HCT116 (cell line): ENCODE measurements around the gene MRPL20. TPM values are rescaled to one million over a fixed set of nuclear protein-coding genes. Genes with fewer than 3 reads are reported as not detected.

Experiments
- ATAC-seq: fragments of 200-7000 bp; cut with Tn5 transposase; 2 replicates; pipeline ENCODE4 v1.9.1; 2020; ENCODE audit warnings: mild to moderate bottlenecking, moderate library complexity
- BruUV-seq: library from RNA; stranded (reverse); fragments of 400-500 nt; replicated peaks from 2 replicates; lab custom pipeline; 2021; lab: Mats Ljungman, UMichigan
- CTCF ChIA-PET: fragments of 300-600 bp; sonication (Branson Sonifier 250); formaldehyde crosslinking; loops from one replicate; lab custom pipeline; 2021; ENCODE audit warnings: antibody characterized with exemption; lab: Charles Lee
- POLR2A ChIA-PET: fragments of 300-600, 350-600 bp; sonication (Branson Sonifier 250); formaldehyde crosslinking; loops from one replicate; lab custom pipeline; 2021; ENCODE audit warnings: antibody characterized with exemption; lab: Charles Lee
- RAD21 ChIA-PET, 2 experiments: fragments of 300-600 bp; sonication (Branson Sonifier 250); formaldehyde crosslinking; loops; one replicate each; lab custom pipeline; 2023; ENCODE audit warnings: low total read pairs in 2 of 2; ENCODE audit not compliant: uncharacterized antibody in 2 of 2, unreplicated experiment in 2 of 2, low non-redundant PET in 1 of 2; lab: Charles Lee
- DNase-seq: peaks from one replicate; pipeline ENCODE4 v3.0.0-alpha.2; 2010; ENCODE audit warnings: low read depth, low spot score
- H2AFZ ChIP-seq: fragments of 200-600 bp; shearing (Covaris generic), sonication (generic); 2 replicates; pipeline ENCODE4 v1.6.1; 2017; ENCODE audit warnings: low read depth, mixed run types, mixed read lengths, antibody characterized with exemption, low read length; ENCODE audit not compliant: poor library complexity, severe bottlenecking
- H3K27ac ChIP-seq: 2 replicates; pipeline ENCODE4 v1.5.1; 2012; ENCODE audit warnings: low read depth, low read length
- H3K27me3 ChIP-seq: fragments of 200-600 bp; sonication (generic); 2 replicates; pipeline ENCODE4 v1.6.1; 2016; ENCODE audit warnings: mixed run types, low read length, mixed read lengths; ENCODE audit not compliant: insufficient read depth
- H3K36me3 ChIP-seq, 2 experiments: fragments of 200-500 bp in 1 of 2; fragments of 200-600 bp in 1 of 2; sonication (Bioruptor generic) in 1 of 2; sonication (generic) in 1 of 2; 2 replicates each; pipeline versions ENCODE4 v1.5.1 to v1.6.1; 2014 to 2016; ENCODE audit warnings: low read length in 2 of 2, inconsistent platforms in 1 of 2, mixed read lengths in 1 of 2, mixed run types in 1 of 2; ENCODE audit not compliant: insufficient read depth in 2 of 2, control insufficient read depth in 1 of 2
- H3K4me1 ChIP-seq, 2 experiments: fragments of 200-600 bp in 1 of 2; sonication (generic) in 1 of 2; 2 replicates each; pipeline versions ENCODE4 v1.5.1 to v1.6.1; 2012 to 2017; ENCODE audit warnings: low read length in 2 of 2, inconsistent platforms in 1 of 2, mild to moderate bottlenecking in 1 of 2, mixed read lengths in 1 of 2, mixed run types in 1 of 2, moderate library complexity in 1 of 2; ENCODE audit not compliant: insufficient read depth in 2 of 2, control insufficient read depth in 1 of 2
- H3K4me2 ChIP-seq: fragments of 200-600 bp; sonication (generic); 2 replicates; pipeline ENCODE4 v1.6.1; 2017; ENCODE audit warnings: mixed run types, low read length, mixed read lengths
- H3K4me3 ChIP-seq, 2 experiments: fragments of 200-600 bp in 1 of 2; sonication (generic) in 1 of 2; replicated peaks in 1 of 2; 2 replicates each; pipeline ENCODE4 v1.5.1; 2011 to 2016; ENCODE audit warnings: low read length in 2 of 2, control low read depth in 1 of 2, low read depth in 1 of 2, mild to moderate bottlenecking in 1 of 2, mixed read lengths in 1 of 2, mixed run types in 1 of 2
- H3K79me2 ChIP-seq: fragments of 200-600 bp; sonication (generic); 2 replicates; pipeline ENCODE4 v1.6.1; 2017; ENCODE audit warnings: mild to moderate bottlenecking, mixed run types, low read length, moderate library complexity, mixed read lengths; ENCODE audit not compliant: insufficient read depth
- H3K9ac ChIP-seq: fragments of 200-600 bp; sonication (generic); 2 replicates; pipeline ENCODE4 v1.6.1; 2016; ENCODE audit warnings: low read length, mixed read lengths
- H3K9me2 ChIP-seq: fragments of 200-600 bp; sonication (generic), shearing (Covaris generic); 2 replicates; pipeline ENCODE4 v1.6.1; 2017; ENCODE audit warnings: mixed run types, mild to moderate bottlenecking, moderate library complexity; ENCODE audit not compliant: insufficient read depth
- H3K9me3 ChIP-seq, 2 experiments: fragments of 200-500 bp in 1 of 2; fragments of 200-600 bp in 1 of 2; sonication (Bioruptor generic) in 1 of 2; sonication (generic) in 1 of 2; 2 replicates each; pipeline ENCODE4 v1.6.1; 2014 to 2017; ENCODE audit warnings: low read length in 2 of 2, mixed read lengths in 2 of 2, inconsistent platforms in 1 of 2, low read depth in 1 of 2, mild to moderate bottlenecking in 1 of 2, mixed run types in 1 of 2, moderate library complexity in 1 of 2; ENCODE audit not compliant: control insufficient read depth in 1 of 2, insufficient read depth in 1 of 2
- H4K20me1 ChIP-seq: fragments of 200-600 bp; sonication (generic), shearing (Covaris generic); 2 replicates; pipeline ENCODE4 v1.6.1; 2017; ENCODE audit warnings: mixed run types, mild to moderate bottlenecking, moderate library complexity; ENCODE audit not compliant: insufficient read depth
- CEBPB ChIP-seq: IDR thresholded peaks from 2 replicates; pipeline ENCODE4 v1.6.1; 2012; ENCODE audit warnings: low read depth
- EGR1 ChIP-seq: IDR thresholded peaks from 2 replicates; pipeline ENCODE4 v1.6.1; 2012; ENCODE audit warnings: low read depth
- ELF1 ChIP-seq: IDR thresholded peaks from 2 replicates; pipeline ENCODE4 v1.6.1; 2012; ENCODE audit warnings: low read depth, borderline replicate concordance
- EZH2 ChIP-seq: fragments of 200-600 bp; sonication (generic); IDR thresholded peaks from 2 replicates; pipeline ENCODE4 v1.6.1; 2017; ENCODE audit warnings: antibody characterized with exemption, mixed run types
- EZH2phosphoT487 ChIP-seq: fragments of 200-600 bp; IDR thresholded peaks from 2 replicates; pipeline ENCODE4 v1.6.1; 2018; ENCODE audit warnings: antibody characterized with exemption, borderline replicate concordance
- FOSL1 ChIP-seq: IDR thresholded peaks from 2 replicates; pipeline ENCODE4 v1.6.1; 2012; ENCODE audit warnings: low read depth
- JUND ChIP-seq: IDR thresholded peaks from 2 replicates; pipeline ENCODE4 v1.6.1; 2012
- POLR2A ChIP-seq: IDR thresholded peaks from 2 replicates; pipeline ENCODE4 v1.7.0; 2011; ENCODE audit warnings: borderline replicate concordance; ENCODE audit not compliant: insufficient read depth, insufficient read length; ENCODE audit errors: extremely low read depth
- POLR2AphosphoS5 ChIP-seq: IDR thresholded peaks from 2 replicates; pipeline ENCODE4 v1.6.1; 2011; ENCODE audit warnings: mild to moderate bottlenecking, low read depth, low read length, moderate library complexity
- RAD21 ChIP-seq: IDR thresholded peaks from 2 replicates; pipeline ENCODE4 v1.6.1; 2012; ENCODE audit warnings: low read depth, mild to moderate bottlenecking
- SIN3A ChIP-seq: IDR thresholded peaks from 2 replicates; pipeline ENCODE4 v1.6.1; 2012; ENCODE audit warnings: low read depth
- SP1 ChIP-seq: IDR thresholded peaks from 2 replicates; pipeline ENCODE4 v1.6.1; 2012; ENCODE audit warnings: low read depth
- SRF ChIP-seq: IDR thresholded peaks from 2 replicates; pipeline ENCODE4 v1.6.1; 2012; ENCODE audit warnings: low read depth
- TCF7L2 ChIP-seq: IDR thresholded peaks from 2 replicates; pipeline ENCODE4 v1.7.0; 2011; ENCODE audit warnings: borderline replicate concordance, inconsistent platforms; ENCODE audit not compliant: insufficient read depth, insufficient read length; ENCODE audit errors: extremely low read depth
- YY1 ChIP-seq: IDR thresholded peaks from 2 replicates; pipeline ENCODE4 v1.6.1; 2011; ENCODE audit warnings: low read length, low read depth, moderate library complexity, mild to moderate bottlenecking; ENCODE audit not compliant: insufficient replicate concordance; ENCODE audit errors: extremely low read depth
- ZFX ChIP-seq: fragments of 450-650 bp; IDR thresholded peaks from 2 replicates; pipeline ENCODE4 v1.6.1; 2017
- ZNF274 ChIP-seq: fragments of 200-500 bp; sonication (Bioruptor generic); IDR thresholded peaks from 2 replicates; pipeline ENCODE4 v1.6.1; 2014; ENCODE audit warnings: mild to moderate bottlenecking, low read depth, low read length, inconsistent platforms
- intact Hi-C: fragments of 100-400 bp; cut with micrococcal nuclease; formaldehyde crosslinking; loops from 2 replicates; pipeline ENCODE4 v1.10.0; 2022
- total RNA-seq: library from RNA; stranded (reverse); gene quantifications from one replicate; pipeline ENCODE4 v1.2.1, GENCODE V29; 2021; ENCODE audit not compliant: unreplicated experiment
- TF ChIP-seq, protein P1 (sequence below), 3 experiments: fragments of 200-600 bp in 1 of 3; sonication (generic) in 1 of 3; IDR thresholded peaks in 2 of 3; conservative IDR thresholded peaks in 1 of 3; 2 replicates each; pipeline ENCODE4 v1.5.1; 2012 to 2017; ENCODE audit warnings: low read depth in 2 of 3, low read length in 2 of 3, antibody characterized with exemption in 1 of 3, borderline replicate concordance in 1 of 3, control low read depth in 1 of 3, mild to moderate bottlenecking in 1 of 3, mixed read lengths in 1 of 3, mixed run types in 1 of 3, moderate library complexity in 1 of 3; ENCODE audit not compliant: insufficient read depth in 1 of 3
- TF ChIP-seq, protein P2 (sequence below): IDR thresholded peaks from 2 replicates; pipeline ENCODE4 v1.6.1; 2012
- TF ChIP-seq, protein P3 (sequence below): IDR thresholded peaks from 2 replicates; pipeline ENCODE4 v1.6.1; 2012; ENCODE audit warnings: low read depth

The MRPL20 gene
- total RNA-seq, 1 experiment from 2014 or later = 131 TPM

DNA sequence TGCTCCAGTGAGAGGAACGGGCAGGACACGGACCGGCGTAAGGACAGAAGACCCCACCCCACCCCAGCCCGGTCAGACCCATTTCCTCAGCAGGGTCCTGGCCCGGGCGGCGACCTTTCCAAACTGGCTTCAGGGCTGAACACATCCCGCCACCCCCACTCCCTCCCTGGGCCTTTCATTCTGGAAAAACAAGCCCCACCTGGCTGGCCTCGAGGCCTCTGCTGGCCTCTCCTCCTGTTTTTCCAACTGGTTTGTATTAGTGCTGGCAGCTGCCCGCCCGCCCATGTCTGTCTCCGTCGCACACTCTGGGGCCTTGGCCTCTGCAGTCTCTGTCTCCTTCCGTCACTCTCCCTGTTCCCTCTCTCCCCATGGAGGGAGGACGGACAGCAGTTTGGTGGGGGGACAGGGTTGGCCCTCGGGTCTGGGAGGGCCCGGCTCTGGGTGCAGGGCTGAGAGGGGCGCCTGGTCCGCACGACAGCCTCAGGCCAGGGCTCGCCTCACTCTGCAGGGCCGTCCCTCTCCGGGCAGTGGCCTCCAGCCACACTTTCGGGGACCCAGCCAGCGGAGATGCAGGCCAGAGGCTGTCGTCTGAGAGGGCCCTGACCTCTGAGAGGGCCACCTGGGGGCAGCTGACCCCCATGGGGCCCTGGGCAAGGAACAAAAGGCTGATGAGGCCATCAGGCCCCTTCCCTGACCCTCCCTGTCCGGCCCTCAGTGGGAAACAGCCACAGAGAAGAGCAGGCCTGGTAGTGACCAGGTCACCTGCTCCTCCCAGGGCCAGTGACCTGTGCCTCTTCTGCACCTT, 47.2 kb downstream of the MRPL20 start:
- BruUV-seq = no TSS peak
- peak overlapping the region; percentile 49 for H3K27ac ChIP-seq
- no peaks in the 10 kb centered on the region for H3K36me3 ChIP-seq
- TF ChIP-seq EZH2phosphoT487 (no peak), ELF1 (no peak), SRF (no peak), POLR2A (no peak), CEBPB (no peak), FOSL1 (no peak), ZFX (no peak), POLR2AphosphoS5 (no peak), TCF7L2 (no peak), SIN3A (no peak), EGR1 (no peak), YY1 (no peak), ZNF274 (no peak), RAD21 (no peak), JUND (no peak), EZH2 (no peak), SP1 (no peak)
- TF ChIP-seq, protein P1, sequence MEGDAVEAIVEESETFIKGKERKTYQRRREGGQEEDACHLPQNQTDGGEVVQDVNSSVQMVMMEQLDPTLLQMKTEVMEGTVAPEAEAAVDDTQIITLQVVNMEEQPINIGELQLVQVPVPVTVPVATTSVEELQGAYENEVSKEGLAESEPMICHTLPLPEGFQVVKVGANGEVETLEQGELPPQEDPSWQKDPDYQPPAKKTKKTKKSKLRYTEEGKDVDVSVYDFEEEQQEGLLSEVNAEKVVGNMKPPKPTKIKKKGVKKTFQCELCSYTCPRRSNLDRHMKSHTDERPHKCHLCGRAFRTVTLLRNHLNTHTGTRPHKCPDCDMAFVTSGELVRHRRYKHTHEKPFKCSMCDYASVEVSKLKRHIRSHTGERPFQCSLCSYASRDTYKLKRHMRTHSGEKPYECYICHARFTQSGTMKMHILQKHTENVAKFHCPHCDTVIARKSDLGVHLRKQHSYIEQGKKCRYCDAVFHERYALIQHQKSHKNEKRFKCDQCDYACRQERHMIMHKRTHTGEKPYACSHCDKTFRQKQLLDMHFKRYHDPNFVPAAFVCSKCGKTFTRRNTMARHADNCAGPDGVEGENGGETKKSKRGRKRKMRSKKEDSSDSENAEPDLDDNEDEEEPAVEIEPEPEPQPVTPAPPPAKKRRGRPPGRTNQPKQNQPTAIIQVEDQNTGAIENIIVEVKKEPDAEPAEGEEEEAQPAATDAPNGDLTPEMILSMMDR (IDR thresholded peaks at IDR 0.05 in 2 of 3, conservative IDR thresholded peaks at IDR 0.05 in 1 of 3; ENCODE audit: borderline replicate concordance in 1 of 3, insufficient read depth in 1 of 3, low read depth in 2 of 3, low read length in 2 of 3) = no peak
- TF ChIP-seq, protein P2, sequence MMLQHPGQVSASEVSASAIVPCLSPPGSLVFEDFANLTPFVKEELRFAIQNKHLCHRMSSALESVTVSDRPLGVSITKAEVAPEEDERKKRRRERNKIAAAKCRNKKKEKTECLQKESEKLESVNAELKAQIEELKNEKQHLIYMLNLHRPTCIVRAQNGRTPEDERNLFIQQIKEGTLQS = no peak
- TF ChIP-seq, protein P3, sequence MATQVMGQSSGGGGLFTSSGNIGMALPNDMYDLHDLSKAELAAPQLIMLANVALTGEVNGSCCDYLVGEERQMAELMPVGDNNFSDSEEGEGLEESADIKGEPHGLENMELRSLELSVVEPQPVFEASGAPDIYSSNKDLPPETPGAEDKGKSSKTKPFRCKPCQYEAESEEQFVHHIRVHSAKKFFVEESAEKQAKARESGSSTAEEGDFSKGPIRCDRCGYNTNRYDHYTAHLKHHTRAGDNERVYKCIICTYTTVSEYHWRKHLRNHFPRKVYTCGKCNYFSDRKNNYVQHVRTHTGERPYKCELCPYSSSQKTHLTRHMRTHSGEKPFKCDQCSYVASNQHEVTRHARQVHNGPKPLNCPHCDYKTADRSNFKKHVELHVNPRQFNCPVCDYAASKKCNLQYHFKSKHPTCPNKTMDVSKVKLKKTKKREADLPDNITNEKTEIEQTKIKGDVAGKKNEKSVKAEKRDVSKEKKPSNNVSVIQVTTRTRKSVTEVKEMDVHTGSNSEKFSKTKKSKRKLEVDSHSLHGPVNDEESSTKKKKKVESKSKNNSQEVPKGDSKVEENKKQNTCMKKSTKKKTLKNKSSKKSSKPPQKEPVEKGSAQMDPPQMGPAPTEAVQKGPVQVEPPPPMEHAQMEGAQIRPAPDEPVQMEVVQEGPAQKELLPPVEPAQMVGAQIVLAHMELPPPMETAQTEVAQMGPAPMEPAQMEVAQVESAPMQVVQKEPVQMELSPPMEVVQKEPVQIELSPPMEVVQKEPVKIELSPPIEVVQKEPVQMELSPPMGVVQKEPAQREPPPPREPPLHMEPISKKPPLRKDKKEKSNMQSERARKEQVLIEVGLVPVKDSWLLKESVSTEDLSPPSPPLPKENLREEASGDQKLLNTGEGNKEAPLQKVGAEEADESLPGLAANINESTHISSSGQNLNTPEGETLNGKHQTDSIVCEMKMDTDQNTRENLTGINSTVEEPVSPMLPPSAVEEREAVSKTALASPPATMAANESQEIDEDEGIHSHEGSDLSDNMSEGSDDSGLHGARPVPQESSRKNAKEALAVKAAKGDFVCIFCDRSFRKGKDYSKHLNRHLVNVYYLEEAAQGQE = no peak
- no peak for DNase-seq
- no peaks in the 10 kb centered on the region for H3K9me2 ChIP-seq
- intact Hi-C loops = no loop called here
- no peaks in the 10 kb centered on the region for H3K9me3 ChIP-seq
- no peaks in the 10 kb centered on the region for H3K79me2 ChIP-seq
- RAD21 ChIA-PET = interaction anchor here in 1 of 2 experiments (1.2 kb wide), 1 partner anchor 12 kb away, joined by 3 read pairs; no protein-coding TSS in a partner anchor
- H3K4me3 ChIP-seq = no peak overlapping the region
- no peaks in the 10 kb centered on the region for H3K27me3 ChIP-seq
- CTCF ChIA-PET = no interaction called here
- peaks cover 24 to 57% of the 10 kb centered on the region in 2 experiments for H3K4me1 ChIP-seq
- H4K20me1 ChIP-seq = no peaks in the 10 kb centered on the region
- peak overlapping the region; percentile 51 for H3K9ac ChIP-seq
- no peak overlapping the region for H2AFZ ChIP-seq
- ATAC-seq = peak; percentile 1; the same call in 1 of the 2 replicates
- H3K4me2 ChIP-seq = peak overlapping the region; percentile 68
- POLR2A ChIA-PET = no interaction called here
